ENCODE measurements around the gene CAMTA1. TPM values are rescaled to one million over a fixed set of nuclear protein-coding genes. Genes with fewer than 3 reads are reported as not detected.
A peak's percentile ranks its signal among the peaks of the same experiment; 100 is the strongest.

The CAMTA1 gene
- total RNA-seq, 2 donors from 2014 or later: 105 to 113 TPM

DNA sequence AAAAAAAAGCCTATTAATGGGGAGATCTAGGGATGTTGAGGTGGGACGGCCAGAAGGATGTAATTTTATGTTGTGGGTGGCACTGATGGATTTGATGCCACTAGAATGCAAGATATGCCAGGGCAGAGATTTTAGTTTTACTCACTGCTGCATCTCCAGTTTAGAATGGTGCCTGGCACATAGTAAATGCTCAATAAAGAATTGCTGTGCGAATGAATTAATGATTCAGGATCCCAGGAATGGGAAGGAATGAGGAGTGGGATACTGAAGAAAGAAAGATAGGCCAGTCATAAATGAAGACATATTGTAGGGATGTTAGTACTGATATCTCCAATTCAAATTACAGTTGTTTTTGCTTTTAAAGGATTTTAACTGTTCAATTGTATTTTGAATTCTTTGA is 72.6 kb downstream of the CAMTA1 start:
- Histone ChIP-seq H3K36me3 (no peaks in the 10 kb centered on the region), H3K27me3 (replicated peaks; ENCODE audit: insufficient read depth) (no peaks in the 10 kb centered on the region), H3K4me1 (ENCODE audit: control insufficient read depth in 1 of 2, low read depth in 2 of 2) (peaks cover 12 to 43% of the 10 kb centered on the region in 2 donors), H3K9me3 (no peaks in the 10 kb centered on the region), H3K4me3 (no peak overlapping the region), H3K27ac (peak overlapping the region; percentile 54 to 55)
- ATAC-seq (ENCODE audit: insufficient number of reproducible peaks, low FRiP score, low read depth) (no peak), DNase-seq (ENCODE audit: low spot score) (no peak)
- TF ChIP-seq, protein P1, sequence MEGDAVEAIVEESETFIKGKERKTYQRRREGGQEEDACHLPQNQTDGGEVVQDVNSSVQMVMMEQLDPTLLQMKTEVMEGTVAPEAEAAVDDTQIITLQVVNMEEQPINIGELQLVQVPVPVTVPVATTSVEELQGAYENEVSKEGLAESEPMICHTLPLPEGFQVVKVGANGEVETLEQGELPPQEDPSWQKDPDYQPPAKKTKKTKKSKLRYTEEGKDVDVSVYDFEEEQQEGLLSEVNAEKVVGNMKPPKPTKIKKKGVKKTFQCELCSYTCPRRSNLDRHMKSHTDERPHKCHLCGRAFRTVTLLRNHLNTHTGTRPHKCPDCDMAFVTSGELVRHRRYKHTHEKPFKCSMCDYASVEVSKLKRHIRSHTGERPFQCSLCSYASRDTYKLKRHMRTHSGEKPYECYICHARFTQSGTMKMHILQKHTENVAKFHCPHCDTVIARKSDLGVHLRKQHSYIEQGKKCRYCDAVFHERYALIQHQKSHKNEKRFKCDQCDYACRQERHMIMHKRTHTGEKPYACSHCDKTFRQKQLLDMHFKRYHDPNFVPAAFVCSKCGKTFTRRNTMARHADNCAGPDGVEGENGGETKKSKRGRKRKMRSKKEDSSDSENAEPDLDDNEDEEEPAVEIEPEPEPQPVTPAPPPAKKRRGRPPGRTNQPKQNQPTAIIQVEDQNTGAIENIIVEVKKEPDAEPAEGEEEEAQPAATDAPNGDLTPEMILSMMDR (IDR thresholded peaks at IDR 0.05): no peak

DNA sequence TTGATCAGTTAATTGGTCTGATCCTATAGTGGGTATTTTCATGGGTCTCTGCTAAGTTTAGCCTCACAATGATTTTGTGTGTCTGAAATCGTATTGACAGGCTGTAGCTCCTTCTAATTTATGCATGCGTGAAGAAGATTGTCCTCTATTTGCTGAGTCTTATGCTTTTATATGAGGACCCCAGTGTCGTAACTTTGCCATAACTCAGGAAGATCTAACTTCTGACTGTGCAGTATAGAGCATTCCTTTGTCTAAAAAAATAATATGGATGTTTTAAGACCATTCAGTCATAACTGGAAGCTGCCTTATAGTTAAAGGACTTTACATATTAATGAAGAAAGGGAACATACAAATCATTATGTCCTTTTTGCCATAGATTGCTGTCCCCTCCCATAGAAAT is 73.3 kb downstream of the CAMTA1 start:
- H3K27ac ChIP-seq: peak overlapping the region in 1 of 2 donors; percentile 76
- H3K4me1 ChIP-seq (ENCODE audit: control insufficient read depth in 1 of 2, low read depth in 2 of 2): peaks cover 12 to 43% of the 10 kb centered on the region in 2 donors
- DNase-seq (ENCODE audit: low spot score): no peak
- no peak for ATAC-seq (ENCODE audit: insufficient number of reproducible peaks, low FRiP score, low read depth)
- no peaks in the 10 kb centered on the region for H3K27me3 ChIP-seq (replicated peaks; ENCODE audit: insufficient read depth)
- H3K36me3 ChIP-seq: no peaks in the 10 kb centered on the region
- TF ChIP-seq, protein P1 (IDR thresholded peaks at IDR 0.05): no peak
- no peak overlapping the region for H3K4me3 ChIP-seq
- H3K9me3 ChIP-seq: no peaks in the 10 kb centered on the region

DNA sequence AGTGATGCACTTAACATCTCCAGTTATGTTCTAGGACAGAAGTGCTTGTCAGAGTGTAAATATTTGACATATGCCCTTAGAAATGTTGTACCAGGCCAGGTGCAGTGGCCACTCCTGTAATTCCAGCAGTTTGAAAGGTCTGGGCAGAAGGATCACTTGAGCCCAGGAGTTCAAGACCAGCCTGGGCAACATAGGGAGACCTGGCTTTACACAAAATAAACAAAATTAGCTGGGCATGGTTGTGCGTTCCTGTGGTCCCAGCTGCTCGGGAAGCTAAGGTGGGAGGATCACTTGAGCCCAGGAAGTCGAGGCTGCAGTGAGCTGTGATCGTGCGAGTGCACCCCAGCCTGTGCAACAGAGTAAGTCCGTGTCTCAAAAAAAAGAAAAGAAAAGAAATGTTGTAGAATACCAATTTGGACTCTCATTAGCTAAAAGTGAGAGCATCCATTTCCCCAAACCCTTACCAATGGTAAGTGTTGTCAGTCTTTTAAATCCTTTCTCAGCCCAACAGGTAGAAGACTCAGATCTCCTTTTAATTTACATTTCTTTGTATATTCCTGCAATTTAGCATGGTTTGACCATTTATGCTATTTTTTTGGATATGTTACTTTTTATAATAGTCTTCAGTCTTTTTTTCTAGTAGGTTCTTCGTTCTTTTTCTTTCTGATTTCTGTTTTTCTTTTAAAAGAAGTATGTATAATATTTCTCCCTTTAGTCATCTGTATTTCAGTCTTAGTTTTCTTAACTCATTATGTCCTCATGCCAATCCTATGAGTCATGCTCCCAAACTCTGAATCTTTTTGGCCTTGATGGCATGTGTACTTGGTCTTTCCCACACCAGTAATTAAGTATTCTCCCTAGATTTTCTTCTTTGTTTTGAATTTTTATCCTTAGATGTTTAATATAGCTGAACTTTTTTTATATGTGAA is 74.4 kb downstream of the CAMTA1 start:
- Histone ChIP-seq H3K4me3 (peak overlapping the region; percentile 54), H3K4me1 (ENCODE audit: control insufficient read depth in 1 of 2, low read depth in 2 of 2) (peaks cover 12 to 52% of the 10 kb centered on the region in 2 donors), H3K27me3 (replicated peaks; ENCODE audit: insufficient read depth) (no peaks in the 10 kb centered on the region), H3K9me3 (no peaks in the 10 kb centered on the region), H3K27ac (peak overlapping the region; percentile 76 to 78), H3K36me3 (no peaks in the 10 kb centered on the region)
- TF ChIP-seq, protein P1 (IDR thresholded peaks at IDR 0.05): no peak
- DNase-seq (ENCODE audit: low spot score) (no peak), ATAC-seq (ENCODE audit: insufficient number of reproducible peaks, low FRiP score, low read depth) (peak; percentile 81)

DNA sequence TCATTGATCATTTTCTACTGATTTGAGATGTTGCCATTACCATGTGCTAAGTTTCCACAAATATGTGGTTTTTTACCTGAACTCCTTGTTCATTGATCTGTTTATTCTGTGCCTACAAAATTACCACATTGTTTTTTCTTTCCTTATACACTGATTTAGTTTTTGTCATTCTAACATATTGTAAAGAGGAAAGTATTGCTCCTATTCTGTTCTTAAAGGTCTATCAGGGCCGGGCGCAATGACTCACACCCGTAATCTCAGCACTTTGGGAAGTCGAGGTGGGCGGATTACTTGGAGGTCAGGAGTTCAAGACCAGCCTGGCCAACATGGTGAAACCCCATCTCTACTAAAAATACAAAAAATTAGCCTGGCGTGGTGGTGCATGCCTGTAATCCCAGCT is 75.1 kb downstream of the CAMTA1 start:
- Histone ChIP-seq H3K27ac (peak overlapping the region; percentile 68 to 78), H3K4me1 (ENCODE audit: control insufficient read depth in 1 of 2, low read depth in 2 of 2) (peaks cover 12 to 57% of the 10 kb centered on the region in 2 donors), H3K36me3 (no peaks in the 10 kb centered on the region), H3K9me3 (no peaks in the 10 kb centered on the region), H3K27me3 (replicated peaks; ENCODE audit: insufficient read depth) (no peaks in the 10 kb centered on the region), H3K4me3 (peak overlapping the region; percentile 54)
- TF ChIP-seq, protein P1 (IDR thresholded peaks at IDR 0.05): no peak
- ATAC-seq (ENCODE audit: insufficient number of reproducible peaks, low FRiP score, low read depth): no peak
- no peak for DNase-seq (ENCODE audit: low spot score)

DNA sequence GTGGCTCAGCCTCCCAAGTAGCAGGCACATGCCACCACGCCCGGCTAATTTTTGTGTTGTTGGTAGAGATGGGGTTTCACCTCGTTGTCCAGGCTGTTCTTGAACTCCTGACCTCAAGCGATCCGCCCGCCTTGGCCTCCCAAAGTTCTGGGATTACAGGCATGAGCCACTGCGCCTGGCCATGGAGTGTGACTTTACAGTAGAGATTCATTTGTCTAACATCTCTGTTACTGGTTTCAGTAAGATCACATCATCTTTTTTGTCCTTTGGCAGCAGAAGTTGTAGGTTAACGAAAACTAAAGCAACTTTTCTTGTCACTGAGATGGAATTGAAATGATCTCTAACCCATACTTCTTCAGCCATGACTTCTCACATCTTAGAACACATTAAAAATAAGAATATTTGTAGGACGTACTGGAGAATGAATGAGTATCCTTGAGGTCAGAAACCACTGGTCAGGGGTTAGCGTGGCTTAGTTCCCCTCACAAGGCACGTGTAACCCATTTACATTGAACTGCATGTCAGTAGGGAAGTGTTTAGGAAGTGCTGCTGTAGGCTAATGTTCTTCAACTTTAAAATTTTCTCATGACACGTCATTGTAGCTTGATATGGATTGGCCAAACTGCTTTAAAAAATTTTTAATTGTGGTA is 75.9 kb downstream of the CAMTA1 start:
- TF ChIP-seq, protein P1 (IDR thresholded peaks at IDR 0.05): no peak
- Histone ChIP-seq H3K27ac (peak overlapping the region; percentile 68 to 78), H3K4me1 (ENCODE audit: control insufficient read depth in 1 of 2, low read depth in 2 of 2) (peaks cover 14 to 61% of the 10 kb centered on the region in 2 donors), H3K27me3 (replicated peaks; ENCODE audit: insufficient read depth) (no peaks in the 10 kb centered on the region), H3K36me3 (no peaks in the 10 kb centered on the region), H3K9me3 (no peaks in the 10 kb centered on the region), H3K4me3 (no peak overlapping the region)
- DNase-seq (ENCODE audit: low spot score) (no peak), ATAC-seq (ENCODE audit: insufficient number of reproducible peaks, low FRiP score, low read depth) (no peak)
